Neutrophil (primary cell): ENCODE results near the gene HEXIM1.

Source experiments
- H3K27ac ChIP-seq: fragments of 200-600 bp; sonication (generic); 2 replicates; pipeline ENCODE4 v1.5.1; 2016; ENCODE audit warnings: mild to moderate bottlenecking, moderate library complexity
- H3K27me3 ChIP-seq: fragments of 200-600 bp; sonication (generic); 2 replicates; pipeline ENCODE4 v1.6.0; 2016; ENCODE audit warnings: mild to moderate bottlenecking
- H3K36me3 ChIP-seq: fragments of 200-600 bp; sonication (generic); 2 replicates; pipeline ENCODE4 v1.5.1; 2017
- H3K4me1 ChIP-seq, 2 experiments: fragments of 200-600 bp in 1 of 2; sonication (generic) in 1 of 2; 1 replicate in 1 of 2; 2 replicates in 1 of 2; pipeline versions ENCODE4 v1.5.1 to v1.6.1; 2013 to 2016; ENCODE audit warnings: low read depth in 1 of 2, low read length in 1 of 2, mild to moderate bottlenecking in 1 of 2, moderate library complexity in 1 of 2; ENCODE audit not compliant: control insufficient read depth in 1 of 2, insufficient read depth in 1 of 2
- H3K4me3 ChIP-seq, 2 experiments: fragments of 200-600 bp in 1 of 2; sonication (generic) in 1 of 2; 1 replicate in 1 of 2; 2 replicates in 1 of 2; pipeline ENCODE4 v1.5.1; 2013 to 2016; ENCODE audit warnings: low read depth in 1 of 2, low read length in 1 of 2, mild to moderate bottlenecking in 1 of 2, moderate library complexity in 1 of 2
- H3K9me3 ChIP-seq: fragments of 200-600 bp; sonication (generic); 2 replicates; pipeline ENCODE4 v1.5.1; 2016
- CTCF ChIP-seq: fragments of 200-600 bp; sonication (generic); IDR thresholded peaks from 2 replicates; pipeline ENCODE4 v1.5.1; 2016; ENCODE audit warnings: antibody characterized with exemption

Gene HEXIM1

GRCh38 chr17:45115015-45115625 is 33.2 kb upstream of the HEXIM1 start:
- H3K36me3 ChIP-seq: no peaks in the 10 kb centered on the region
- no peaks in the 10 kb centered on the region for H3K9me3 ChIP-seq
- H3K27ac ChIP-seq: no peak overlapping the region
- no peaks in the 10 kb centered on the region for H3K4me1 ChIP-seq
- H3K27me3 ChIP-seq: peaks cover 6% of the 10 kb centered on the region
- H3K4me3 ChIP-seq: no peak overlapping the region
- TF ChIP-seq CTCF: no peak

- Histone ChIP-seq H3K4me1 (no peaks in the 10 kb centered on the region), H3K9me3 (no peaks in the 10 kb centered on the region), H3K36me3 (no peaks in the 10 kb centered on the region), H3K4me3 (no peak overlapping the region), H3K27ac (no peak overlapping the region), H3K27me3 (peaks cover 13% of the 10 kb centered on the region)
- TF ChIP-seq CTCF: no peak
Observed at GRCh38 chr17:45115871-45116270, 32.4 kb upstream of the HEXIM1 start.

- H3K27ac ChIP-seq: no peak overlapping the region
- TF ChIP-seq CTCF: no peak
- H3K9me3 ChIP-seq: no peaks in the 10 kb centered on the region
- H3K4me1 ChIP-seq: no peaks in the 10 kb centered on the region
- no peak overlapping the region for H3K4me3 ChIP-seq
- peaks cover 20% of the 10 kb centered on the region for H3K27me3 ChIP-seq
- no peaks in the 10 kb centered on the region for H3K36me3 ChIP-seq
Observed at GRCh38 chr17:45116434-45117016, 31.8 kb upstream of the HEXIM1 start.

GRCh38 chr17:45117334-45117733 is 30.9 kb upstream of the HEXIM1 start:
- H3K27ac ChIP-seq: no peak overlapping the region
- H3K9me3 ChIP-seq: no peaks in the 10 kb centered on the region
- TF ChIP-seq CTCF: no peak
- no peaks in the 10 kb centered on the region for H3K4me1 ChIP-seq
- no peak overlapping the region for H3K4me3 ChIP-seq
- H3K36me3 ChIP-seq: no peaks in the 10 kb centered on the region
- peaks cover 28% of the 10 kb centered on the region for H3K27me3 ChIP-seq

GRCh38 chr17:45117848-45118646 is 30.2 kb upstream of the HEXIM1 start:
- Histone ChIP-seq H3K4me3 (no peak overlapping the region), H3K36me3 (no peaks in the 10 kb centered on the region), H3K27ac (no peak overlapping the region), H3K9me3 (no peaks in the 10 kb centered on the region), H3K4me1 (no peaks in the 10 kb centered on the region), H3K27me3 (peaks cover 30% of the 10 kb centered on the region)
- no peak for TF ChIP-seq CTCF
